Prostate gland (tissue), 2 donors: ENCODE data around the gene FAM162A.

ENCODE experiments used
- POLR2A ChIP-seq: fragments of 450-650 bp; IDR thresholded peaks from one replicate; pipeline ENCODE4 v1.6.1; 2016; ENCODE audit warnings: antibody characterized with exemption, mild to moderate bottlenecking
- TF ChIP-seq, protein P1 (sequence below), 4 experiments: fragments of 200-600 bp in 2 of 4; fragments of 450-650 bp in 2 of 4; sonication (generic) in 2 of 4; IDR thresholded peaks; 1 replicate in 3 of 4; 2 replicates in 1 of 4; pipeline ENCODE4 v1.5.1; 2016 to 2019; ENCODE audit warnings: antibody characterized with exemption in 4 of 4, mild to moderate bottlenecking in 2 of 4, moderate library complexity in 2 of 4

DNA sequence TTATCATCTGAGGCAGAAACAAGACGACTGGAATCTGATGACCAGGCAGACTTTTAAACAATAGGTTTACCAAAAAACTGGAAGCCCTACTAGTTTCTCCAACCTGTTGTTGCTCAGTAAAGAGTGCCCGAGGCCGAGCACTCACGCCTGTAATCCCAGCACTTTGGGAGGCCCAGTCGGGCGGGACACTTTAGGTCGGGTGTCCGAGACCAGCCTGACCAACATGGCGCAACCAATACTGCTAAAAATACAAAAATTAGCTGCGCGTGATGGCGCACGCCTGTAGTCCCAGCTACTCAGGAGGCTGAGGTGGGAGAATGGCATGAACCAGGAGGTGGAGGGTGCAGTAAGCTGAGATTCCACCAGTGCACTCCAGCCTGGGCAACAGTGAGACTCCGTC, 33.0 kb downstream of the FAM162A start:
- no peak for TF ChIP-seq POLR2A
- TF ChIP-seq, protein P1, sequence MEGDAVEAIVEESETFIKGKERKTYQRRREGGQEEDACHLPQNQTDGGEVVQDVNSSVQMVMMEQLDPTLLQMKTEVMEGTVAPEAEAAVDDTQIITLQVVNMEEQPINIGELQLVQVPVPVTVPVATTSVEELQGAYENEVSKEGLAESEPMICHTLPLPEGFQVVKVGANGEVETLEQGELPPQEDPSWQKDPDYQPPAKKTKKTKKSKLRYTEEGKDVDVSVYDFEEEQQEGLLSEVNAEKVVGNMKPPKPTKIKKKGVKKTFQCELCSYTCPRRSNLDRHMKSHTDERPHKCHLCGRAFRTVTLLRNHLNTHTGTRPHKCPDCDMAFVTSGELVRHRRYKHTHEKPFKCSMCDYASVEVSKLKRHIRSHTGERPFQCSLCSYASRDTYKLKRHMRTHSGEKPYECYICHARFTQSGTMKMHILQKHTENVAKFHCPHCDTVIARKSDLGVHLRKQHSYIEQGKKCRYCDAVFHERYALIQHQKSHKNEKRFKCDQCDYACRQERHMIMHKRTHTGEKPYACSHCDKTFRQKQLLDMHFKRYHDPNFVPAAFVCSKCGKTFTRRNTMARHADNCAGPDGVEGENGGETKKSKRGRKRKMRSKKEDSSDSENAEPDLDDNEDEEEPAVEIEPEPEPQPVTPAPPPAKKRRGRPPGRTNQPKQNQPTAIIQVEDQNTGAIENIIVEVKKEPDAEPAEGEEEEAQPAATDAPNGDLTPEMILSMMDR (IDR thresholded peaks at IDR 0.05) = no peak
